ENCODE measurements around the gene KCNQ4.

KCNQ4 gene

GRCh38 chr1:40794048-40794447 is 10.5 kb downstream of the KCNQ4 start:
- in situ Hi-C loops (cut with HindIII; ENCODE audit: low sequenced_read_pairs): no loop called here
- no peak for DNase-seq (ENCODE audit: low read depth)
- TF ChIP-seq, protein P1, sequence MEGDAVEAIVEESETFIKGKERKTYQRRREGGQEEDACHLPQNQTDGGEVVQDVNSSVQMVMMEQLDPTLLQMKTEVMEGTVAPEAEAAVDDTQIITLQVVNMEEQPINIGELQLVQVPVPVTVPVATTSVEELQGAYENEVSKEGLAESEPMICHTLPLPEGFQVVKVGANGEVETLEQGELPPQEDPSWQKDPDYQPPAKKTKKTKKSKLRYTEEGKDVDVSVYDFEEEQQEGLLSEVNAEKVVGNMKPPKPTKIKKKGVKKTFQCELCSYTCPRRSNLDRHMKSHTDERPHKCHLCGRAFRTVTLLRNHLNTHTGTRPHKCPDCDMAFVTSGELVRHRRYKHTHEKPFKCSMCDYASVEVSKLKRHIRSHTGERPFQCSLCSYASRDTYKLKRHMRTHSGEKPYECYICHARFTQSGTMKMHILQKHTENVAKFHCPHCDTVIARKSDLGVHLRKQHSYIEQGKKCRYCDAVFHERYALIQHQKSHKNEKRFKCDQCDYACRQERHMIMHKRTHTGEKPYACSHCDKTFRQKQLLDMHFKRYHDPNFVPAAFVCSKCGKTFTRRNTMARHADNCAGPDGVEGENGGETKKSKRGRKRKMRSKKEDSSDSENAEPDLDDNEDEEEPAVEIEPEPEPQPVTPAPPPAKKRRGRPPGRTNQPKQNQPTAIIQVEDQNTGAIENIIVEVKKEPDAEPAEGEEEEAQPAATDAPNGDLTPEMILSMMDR (IDR thresholded peaks at IDR 0.05; ENCODE audit: low read depth, low read length, missing control alignments): no peak

GRCh38 chr1:40794974-40795715 is 11.6 kb downstream of the KCNQ4 start:
- H3K4me3 ChIP-seq (ENCODE audit: low read depth, low read length): no peak overlapping the region
- in situ Hi-C loops (cut with HindIII; ENCODE audit: low sequenced_read_pairs): no loop called here
- TF ChIP-seq, protein P1 (IDR thresholded peaks at IDR 0.05; ENCODE audit: low read depth, low read length, missing control alignments): no peak
- DNase-seq (ENCODE audit: low read depth): no peak

More at GRCh38 chr1:40794048-40794447, 10.5 kb downstream of the KCNQ4 start:
- no peak overlapping the region for H3K4me3 ChIP-seq (ENCODE audit: low read depth, low read length)

DNA sequence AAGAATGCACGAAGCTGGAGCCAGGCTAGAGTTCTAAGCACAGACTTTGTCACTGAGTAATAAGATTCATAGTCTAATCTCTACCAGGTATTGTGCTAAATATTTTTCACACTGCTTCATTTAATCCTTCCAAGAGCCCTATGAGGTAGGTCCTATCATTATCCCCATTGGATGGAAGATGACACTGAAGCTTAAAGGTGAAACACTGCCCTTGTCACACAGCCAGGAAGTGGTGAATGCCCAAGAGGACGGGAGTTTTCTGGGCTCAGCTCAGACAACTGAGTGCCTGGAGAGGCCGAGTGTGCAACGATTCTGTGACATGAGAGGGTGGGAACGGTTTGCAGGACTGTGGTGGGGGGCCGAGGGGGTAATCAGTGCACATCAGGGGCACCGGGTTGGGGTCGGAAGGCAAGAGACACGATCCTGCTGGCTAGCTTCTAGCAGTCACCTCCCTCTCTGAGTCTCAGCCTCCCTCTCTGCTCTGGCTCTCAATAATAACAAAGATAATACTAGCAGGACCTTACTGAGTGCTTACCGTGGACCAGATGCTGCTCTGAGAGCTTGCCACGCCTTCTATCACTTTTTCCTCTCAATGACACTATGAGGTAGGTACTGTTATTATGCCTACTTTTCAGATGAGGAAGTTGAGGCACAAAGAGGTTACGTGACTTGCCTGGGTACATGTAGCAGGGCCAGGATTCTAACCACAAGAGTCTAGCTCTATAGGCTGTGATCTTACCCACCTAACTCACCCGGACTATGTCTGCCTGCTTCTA is 12.4 kb downstream of the KCNQ4 start:
- in situ Hi-C loops (cut with HindIII; ENCODE audit: low sequenced_read_pairs): no loop called here
- no peak overlapping the region for H3K4me3 ChIP-seq (ENCODE audit: low read depth, low read length)
- TF ChIP-seq, protein P1 (IDR thresholded peaks at IDR 0.05; ENCODE audit: low read depth, low read length, missing control alignments): no peak
- DNase-seq (ENCODE audit: low read depth): no peak

DNA sequence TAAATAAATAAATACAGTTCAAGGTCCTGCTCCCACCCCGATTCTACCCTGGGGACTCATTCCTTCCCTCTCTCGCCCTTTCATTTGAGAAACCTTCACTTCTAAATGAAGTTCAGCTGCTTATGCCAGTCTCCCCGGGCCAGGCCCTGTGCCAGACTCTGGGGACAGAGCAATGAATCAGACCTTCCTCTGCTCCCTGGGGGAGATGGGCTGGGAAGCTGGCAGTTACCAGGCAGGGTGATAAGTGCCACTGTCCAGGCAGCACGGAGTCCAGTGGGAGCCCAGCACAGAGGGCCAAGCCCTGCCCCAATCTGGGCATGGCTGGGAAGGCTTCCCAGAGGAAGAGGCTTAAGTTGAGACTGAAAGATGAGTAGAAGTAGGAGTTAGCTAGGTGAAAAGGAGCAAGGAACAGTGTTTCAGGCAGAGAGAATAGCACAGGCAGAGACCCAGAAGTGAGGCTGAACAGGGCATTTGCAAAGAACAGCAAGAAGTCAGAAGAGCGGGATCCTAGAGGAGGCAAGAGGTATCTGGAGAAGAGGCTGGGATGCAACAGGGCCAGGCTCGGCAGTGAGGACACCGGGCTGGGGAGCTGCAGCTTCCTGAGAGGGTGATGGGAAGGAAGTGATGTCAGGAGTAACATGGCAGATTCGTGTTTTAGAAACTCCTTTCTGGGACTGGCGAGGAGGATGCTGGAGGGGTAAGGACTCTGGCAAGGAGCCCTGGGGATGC is 13.5 kb downstream of the KCNQ4 start:
- no peak overlapping the region for H3K4me3 ChIP-seq (ENCODE audit: low read depth, low read length)
- no peak for DNase-seq (ENCODE audit: low read depth)
- in situ Hi-C loops (cut with HindIII; ENCODE audit: low sequenced_read_pairs): no loop called here
- TF ChIP-seq, protein P1 (IDR thresholded peaks at IDR 0.05; ENCODE audit: low read depth, low read length, missing control alignments): no peak

GRCh38 chr1:40797668-40798010 is 14.1 kb downstream of the KCNQ4 start:
- in situ Hi-C loops (cut with HindIII; ENCODE audit: low sequenced_read_pairs): no loop called here

More at GRCh38 chr1:40797668-40798010, 14.1 kb downstream of the KCNQ4 start:
- TF ChIP-seq, protein P1 (IDR thresholded peaks at IDR 0.05; ENCODE audit: low read depth, low read length, missing control alignments): no peak
- DNase-seq (ENCODE audit: low read depth): no peak
- no peak overlapping the region for H3K4me3 ChIP-seq (ENCODE audit: low read depth, low read length)

All from astrocyte of the cerebellum (primary cell).